Smooth muscle cell of the brain vasculature (primary cell): ENCODE results near the gene LYRM4.

Source experiments
- DNase-seq: peaks from one replicate; pipeline ENCODE4 v3.0.0-alpha.2; 2012; ENCODE audit warnings: low read depth, low spot score

The LYRM4 gene

GRCh38 chr6:5146398-5146797, 114.4 kb downstream of the LYRM4 start:
- DNase-seq, result no peak

- peak; percentile 62 for DNase-seq
These were observed 117.0 kb downstream of the LYRM4 start for GRCh38 chr6:5143634-5144311.

DNA sequence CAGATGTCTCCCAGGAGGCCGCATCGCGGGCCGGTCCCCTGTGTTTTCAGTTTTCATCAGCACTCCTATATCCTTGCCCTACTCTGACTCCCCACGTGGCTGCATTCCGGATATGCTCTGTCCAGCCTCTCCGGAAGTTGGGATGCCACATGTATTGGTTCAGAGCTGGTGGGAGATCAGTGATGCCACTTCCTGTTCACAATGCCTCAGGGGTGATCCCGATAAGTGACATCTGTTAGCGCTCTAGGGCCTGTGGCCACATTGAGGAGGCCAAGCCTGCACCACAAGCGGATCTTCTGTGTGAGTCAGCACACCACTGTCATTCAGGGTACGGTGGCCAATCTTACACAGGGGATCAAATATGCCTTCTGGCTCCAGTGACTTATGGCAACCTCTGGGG, 117.8 kb downstream of the LYRM4 start:
- no peak for DNase-seq

GRCh38 chr6:5142131-5142530, 118.6 kb downstream of the LYRM4 start:
- no peak for DNase-seq

DNA sequence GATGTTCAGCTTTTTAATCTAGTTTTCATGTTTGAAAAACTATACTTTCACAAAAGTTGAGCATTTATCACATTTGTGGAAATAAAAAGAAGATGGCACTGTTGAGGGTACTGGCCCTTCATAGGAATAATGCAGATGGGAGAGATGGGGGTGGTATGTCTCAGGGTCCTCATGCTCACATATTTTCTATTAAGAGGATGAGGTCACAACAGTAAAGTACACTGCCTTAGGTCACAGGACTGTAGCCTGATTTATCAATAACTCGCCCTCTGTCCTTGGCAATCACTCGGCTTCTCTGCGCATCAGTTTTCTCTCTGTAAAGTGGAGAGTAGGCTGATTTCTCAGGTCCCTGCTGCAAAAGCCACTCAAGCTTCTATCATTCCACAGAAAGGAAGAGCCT, 119.7 kb downstream of the LYRM4 start:
- no peak for DNase-seq

DNA sequence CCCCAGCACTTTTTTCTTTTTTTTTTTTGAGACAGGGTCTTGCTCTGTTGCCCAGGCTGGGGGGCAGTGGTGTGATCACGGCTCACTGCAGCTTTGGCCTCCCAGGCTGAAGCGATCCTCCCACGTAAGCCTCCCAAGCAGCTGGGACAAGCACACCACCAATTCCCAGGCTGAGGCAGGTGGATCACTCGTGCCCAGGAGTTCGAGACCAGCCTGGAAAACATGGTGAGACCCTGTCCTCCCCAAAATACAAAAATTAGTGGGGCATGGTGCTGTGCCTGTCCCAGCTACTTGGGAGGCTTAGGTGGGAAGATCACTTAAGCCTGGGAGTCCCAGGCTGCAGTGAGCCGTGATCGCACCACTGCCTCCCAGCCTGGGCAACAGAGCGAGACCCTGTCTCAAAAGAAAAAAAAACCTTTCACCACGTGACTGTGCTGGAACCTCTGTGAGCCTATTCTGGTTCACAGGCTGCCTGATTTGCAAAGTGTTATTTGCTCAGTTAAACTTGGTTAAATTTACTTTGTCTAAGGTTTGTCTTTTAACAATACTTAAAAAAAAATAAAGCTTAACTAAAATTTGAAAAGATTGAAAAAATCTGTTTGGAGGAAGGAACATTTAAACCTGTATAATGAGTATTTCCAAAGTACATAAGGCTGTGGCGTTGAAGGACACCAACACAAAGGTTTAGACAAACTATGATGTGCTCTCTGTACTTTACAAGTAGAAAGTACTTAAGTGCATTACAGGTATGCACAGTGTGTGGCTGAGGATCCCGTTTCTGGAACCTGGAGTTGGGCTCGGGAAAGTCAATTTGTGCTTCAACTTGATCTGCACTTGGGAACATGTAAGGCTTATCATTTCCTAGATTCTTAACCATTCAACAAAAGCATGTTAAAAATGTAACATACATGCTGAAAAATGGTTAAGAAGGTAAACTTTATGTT, 120.7 kb downstream of the LYRM4 start:
- DNase-seq, result no peak

GRCh38 chr6:5138995-5139827, 121.5 kb downstream of the LYRM4 start:
- no peak for DNase-seq

GRCh38 chr6:5136851-5137250, 123.9 kb downstream of the LYRM4 start:
- DNase-seq, result no peak

- no peak for DNase-seq
These were observed 124.9 kb downstream of the LYRM4 start for GRCh38 chr6:5135788-5136376.

GRCh38 chr6:5133943-5134342, 126.8 kb downstream of the LYRM4 start:
- no peak for DNase-seq

- no peak for DNase-seq
These were observed 128.0 kb downstream of the LYRM4 start for GRCh38 chr6:5132731-5133130.

DNA sequence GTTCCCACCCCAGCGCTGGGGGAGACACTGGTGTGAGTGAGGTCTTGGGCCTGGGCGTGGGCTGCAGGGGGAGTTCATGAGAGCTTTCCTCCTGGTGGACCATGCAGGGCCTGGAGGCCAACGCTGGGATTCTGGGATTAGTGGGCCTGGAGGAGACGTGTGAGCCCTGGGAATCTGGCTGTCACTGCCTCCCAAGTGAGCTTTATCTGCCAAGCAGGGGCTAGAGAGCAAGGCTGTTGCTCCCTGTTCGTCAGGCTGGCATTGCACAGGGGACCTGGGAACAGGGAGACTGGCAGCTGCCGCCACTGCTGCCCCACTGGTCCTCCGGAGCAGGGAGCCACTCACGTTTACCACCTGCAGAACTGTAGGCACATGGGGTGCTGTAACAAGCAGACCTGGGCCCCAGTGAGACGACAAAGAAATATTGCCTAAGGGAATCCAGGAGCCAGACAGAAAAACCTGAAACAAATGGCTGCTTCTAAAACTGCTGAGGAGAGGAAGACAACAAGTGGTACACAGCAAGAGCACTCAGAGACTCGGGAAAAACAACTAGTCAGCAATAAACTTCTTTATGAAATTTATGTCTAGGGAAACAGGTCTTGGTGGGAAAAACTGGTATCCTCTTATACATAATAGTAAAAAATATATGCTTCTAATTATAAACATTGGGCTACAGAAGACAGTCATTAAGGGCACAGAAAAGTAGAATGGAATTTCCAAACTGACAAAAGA, 130.4 kb downstream of the LYRM4 start:
- no peak for DNase-seq

- no peak for DNase-seq
These were observed 132.4 kb downstream of the LYRM4 start for GRCh38 chr6:5128351-5128750.

- no peak for DNase-seq
These were observed 133.6 kb downstream of the LYRM4 start for GRCh38 chr6:5127106-5127687.

GRCh38 chr6:5126214-5126613, 134.5 kb downstream of the LYRM4 start:
- DNase-seq, result no peak

DNA sequence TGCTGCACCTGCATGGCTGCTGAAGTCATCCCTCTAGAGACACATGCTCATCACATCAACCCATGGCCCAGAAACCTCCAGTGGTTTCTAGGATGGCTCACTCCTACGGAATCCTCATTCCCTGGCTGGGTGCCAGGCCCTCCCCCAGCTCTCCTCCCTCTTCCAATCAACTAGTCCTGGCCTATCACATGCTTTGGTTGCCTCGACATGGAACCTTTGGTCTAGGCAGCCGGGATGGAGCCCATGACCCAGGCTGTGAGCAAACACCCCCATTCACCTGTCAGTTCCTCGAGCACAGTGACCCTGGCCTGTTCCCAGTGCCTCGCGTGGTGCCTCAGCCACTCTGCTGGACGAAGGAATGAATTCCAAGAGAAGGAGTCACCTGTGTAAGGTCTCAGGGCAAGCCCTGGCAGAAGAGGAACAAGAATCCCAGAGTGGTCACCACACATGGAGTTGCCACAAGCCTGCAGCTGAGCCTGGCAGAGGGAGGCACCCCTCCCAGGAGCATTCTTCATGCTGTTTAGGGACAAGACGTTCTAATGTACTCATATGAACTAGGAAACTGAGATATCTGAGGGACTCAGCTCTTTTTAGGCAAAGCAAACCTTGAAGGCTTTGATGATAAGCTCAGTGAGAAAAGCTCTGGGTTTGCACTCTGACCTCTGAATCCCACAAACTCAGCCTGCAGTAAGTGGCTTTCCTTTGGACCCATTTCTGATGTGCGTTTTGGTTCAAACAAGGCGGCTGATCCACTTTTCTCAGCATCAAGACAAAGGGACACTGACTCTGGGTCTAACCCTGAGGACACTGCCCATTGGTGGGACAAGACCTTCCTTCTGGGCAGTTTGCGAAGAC, 135.4 kb downstream of the LYRM4 start:
- no peak for DNase-seq

DNA sequence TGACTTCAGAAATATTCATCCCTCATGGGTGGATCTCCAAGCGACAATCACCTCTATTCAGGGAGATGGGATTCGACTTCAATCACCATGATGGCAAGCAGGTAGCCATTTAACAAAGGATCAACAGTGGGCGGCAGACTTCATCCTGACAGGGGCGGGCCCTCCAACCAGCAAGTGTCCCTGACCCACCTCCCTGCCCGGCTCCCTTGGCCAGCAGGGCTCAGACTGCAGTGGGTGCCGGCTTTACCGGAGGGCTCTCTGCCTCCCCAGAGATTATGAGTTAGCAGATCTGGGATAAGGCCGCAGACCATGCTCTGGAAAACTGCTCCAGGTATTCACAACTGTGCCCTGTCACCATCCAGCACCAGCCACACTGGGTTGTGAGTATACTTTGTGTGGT, 136.2 kb downstream of the LYRM4 start:
- DNase-seq, result no peak

- DNase-seq, result no peak
These were observed 137.2 kb downstream of the LYRM4 start for GRCh38 chr6:5123296-5124143.
